GM21825 (cell line): ENCODE data around the gene SVOP.

Experiments used
- ATAC-seq: cut with Tn5 transposase; IDR thresholded peaks from one replicate; pipeline ENCODE4 v1.9.1; 2021; ENCODE audit warnings: mild to moderate bottlenecking, moderate library complexity; ENCODE audit not compliant: unreplicated experiment

The SVOP gene

GRCh38 chr12:108980831-108981618 lies 39.8 kb downstream of the SVOP start:
- ATAC-seq, result no peak

GRCh38 chr12:108977360-108977759 lies 43.5 kb downstream of the SVOP start:
- ATAC-seq, result no peak

GRCh38 chr12:108975024-108975593 lies 45.8 kb downstream of the SVOP start:
- ATAC-seq, result no peak

- ATAC-seq, result no peak
Observed at GRCh38 chr12:108973629-108974152, 47.2 kb downstream of the SVOP start.

GRCh38 chr12:108972358-108972757 lies 48.5 kb downstream of the SVOP start:
- no peak for ATAC-seq

GRCh38 chr12:108969622-108970021 lies 51.2 kb downstream of the SVOP start:
- no peak for ATAC-seq

- no peak for ATAC-seq
Observed at GRCh38 chr12:108967869-108968540, 52.9 kb downstream of the SVOP start.

GRCh38 chr12:108966378-108967151 lies 54.3 kb downstream of the SVOP start:
- ATAC-seq, result no peak

GRCh38 chr12:108965886-108966285 lies 55.0 kb downstream of the SVOP start:
- no peak for ATAC-seq

- no peak for ATAC-seq
Observed at GRCh38 chr12:108964371-108965352, 56.2 kb downstream of the SVOP start.

GRCh38 chr12:108962256-108962655 lies 58.6 kb downstream of the SVOP start:
- ATAC-seq, result no peak

- ATAC-seq, result no peak
Observed at GRCh38 chr12:108959748-108960655, 60.9 kb downstream of the SVOP start.

- ATAC-seq, result no peak
Observed at GRCh38 chr12:108955225-108955835, 65.5 kb downstream of the SVOP start.

- ATAC-seq, result peak; percentile 63
Observed at GRCh38 chr12:108950991-108951739, 69.7 kb downstream of the SVOP start.

- ATAC-seq, result no peak
Observed at GRCh38 chr12:108949976-108950375, 70.9 kb downstream of the SVOP start.

GRCh38 chr12:108948367-108948766 lies 72.5 kb downstream of the SVOP start:
- no peak for ATAC-seq

- no peak for ATAC-seq
Observed at GRCh38 chr12:108947097-108947496, 73.8 kb downstream of the SVOP start.

- ATAC-seq, result no peak
Observed at GRCh38 chr12:108940138-108940537, 80.7 kb downstream of the SVOP start.
